Hepatocyte (in vitro differentiated cells): ENCODE measurements around the gene KCNK13.

Source experiments
- CTCF ChIP-seq: fragments of 200-600 bp; sonication (generic); IDR thresholded peaks from 2 replicates; pipeline ENCODE4 v1.5.1; 2016; ENCODE audit warnings: antibody characterized with exemption, mild to moderate bottlenecking; ENCODE audit not compliant: poor library complexity
- EZH2 ChIP-seq: fragments of 200-600 bp; sonication (generic); IDR thresholded peaks from 2 replicates; pipeline ENCODE4 v1.6.1; 2016; ENCODE audit warnings: antibody characterized with exemption, mild to moderate bottlenecking, borderline replicate concordance

- TF ChIP-seq CTCF, result no peak
- no peak for TF ChIP-seq EZH2
Measured at GRCh38 chr14:90201344-90201743, 139.6 kb downstream of the KCNK13 start.
